CD4-positive, alpha-beta memory T cell (primary cell): Measurements from ENCODE around the gene UQCC3. TPM values are rescaled to one million over a fixed set of nuclear protein-coding genes. Genes with fewer than 3 reads are reported as not detected.
"Not testable (repeated sequence)": the region's sequence is repeated elsewhere in the genome, so short reads cannot be mapped to it uniquely, and the experiment has no call there.

ENCODE experiments used
- CTCF ChIA-PET: fragments of 350-600 bp; sonication (Branson Sonifier 250); formaldehyde crosslinking; loops from one replicate; lab custom pipeline; 2021; ENCODE audit warnings: inconsistent platforms; ENCODE audit not compliant: partially characterized antibody; lab: Charles Lee
- POLR2A ChIA-PET: fragments of 350-600 bp; sonication (Branson Sonifier 250); formaldehyde crosslinking; loops from one replicate; lab custom pipeline; 2021; ENCODE audit not compliant: partially characterized antibody; lab: Charles Lee
- DNase-seq, 5 donors: peaks; one replicate each; pipeline versions ENCODE4 v3.0.0 to v3.0.0-alpha.2; 2020 to 2022; ENCODE audit warnings: mixed read lengths in 1 of 5
- H3K27ac ChIP-seq: one replicate; pipeline ENCODE4 v1.7.0; 2013; ENCODE audit warnings: low read depth, low read length
- H3K27me3 ChIP-seq: 2 replicates; pipeline ENCODE4 v1.7.0; 2013; ENCODE audit warnings: mild to moderate bottlenecking, low read length, moderate library complexity; ENCODE audit not compliant: insufficient read depth
- H3K36me3 ChIP-seq: 2 replicates; pipeline ENCODE4 v1.7.0; 2013; ENCODE audit warnings: mild to moderate bottlenecking, low read length, moderate library complexity; ENCODE audit not compliant: insufficient read depth
- H3K4me1 ChIP-seq: 2 replicates; pipeline ENCODE4 v1.7.0; 2013; ENCODE audit warnings: mild to moderate bottlenecking, low read length, moderate library complexity; ENCODE audit not compliant: insufficient read depth
- H3K4me3 ChIP-seq, 2 donors: one replicate each; pipeline ENCODE4 v1.7.0; 2013; ENCODE audit warnings: low read length in 2 of 2, mild to moderate bottlenecking in 1 of 2
- H3K9me3 ChIP-seq, 2 donors: one replicate each; pipeline ENCODE4 v1.7.0; 2013; ENCODE audit warnings: low read length in 2 of 2, control low read depth in 1 of 2; ENCODE audit not compliant: control insufficient read depth in 1 of 2
- H3K27ac Mint-ChIP-seq, 7 donors: one replicate each; pipeline ENCODE4 v1.8.0; 2020 to 2021; ENCODE audit warnings: mixed read lengths in 7 of 7, mild to moderate bottlenecking in 6 of 7, inconsistent platforms in 3 of 7, moderate library complexity in 3 of 7
- H3K27me3 Mint-ChIP-seq, 2 donors: one replicate each; pipeline ENCODE4 v1.8.0; 2020 to 2021; ENCODE audit warnings: mixed read lengths in 2 of 2
- H3K36me3 Mint-ChIP-seq, 2 donors: one replicate each; pipeline ENCODE4 v1.8.0; 2020 to 2021; ENCODE audit warnings: mixed read lengths in 2 of 2, inconsistent platforms in 1 of 2, mild to moderate bottlenecking in 1 of 2
- H3K4me1 Mint-ChIP-seq, 4 donors: one replicate each; pipeline ENCODE4 v1.8.0; 2020 to 2021; ENCODE audit warnings: mixed read lengths in 4 of 4, mild to moderate bottlenecking in 1 of 4
- H3K4me3 Mint-ChIP-seq, 8 donors: one replicate each; pipeline ENCODE4 v1.8.0; 2020 to 2021; ENCODE audit warnings: mixed read lengths in 8 of 8, mild to moderate bottlenecking in 7 of 8, moderate library complexity in 6 of 8, inconsistent platforms in 3 of 8
- H3K9me3 Mint-ChIP-seq, 8 donors: one replicate each; pipeline ENCODE4 v1.8.0; 2020 to 2021; ENCODE audit warnings: mixed read lengths in 8 of 8, mild to moderate bottlenecking in 5 of 8, inconsistent platforms in 3 of 8, moderate library complexity in 1 of 8
- intact Hi-C: fragments of 100-400 bp; cut with micrococcal nuclease; formaldehyde crosslinking; loops from one replicate; pipeline ENCODE4 v1.15.1; 2023
- polyA plus RNA-seq, 2 donors: library from polyadenylated mRNA; unstranded; fragments of 300-500 nt; fragmentation: Illumina TruSeq; gene quantifications; one replicate each; pipeline ENCODE4 v1.2.3, GENCODE V29; 2021
- total RNA-seq, 2 experiments: library from RNA; stranded (reverse); gene quantifications; one replicate each; pipeline ENCODE4 v1.2.3, GENCODE V29; 2021

The UQCC3 gene
- total and polyA plus RNA-seq, 4 experiments from 2014 or later, result 7.2 to 12.1 (median 9.6) TPM

DNA sequence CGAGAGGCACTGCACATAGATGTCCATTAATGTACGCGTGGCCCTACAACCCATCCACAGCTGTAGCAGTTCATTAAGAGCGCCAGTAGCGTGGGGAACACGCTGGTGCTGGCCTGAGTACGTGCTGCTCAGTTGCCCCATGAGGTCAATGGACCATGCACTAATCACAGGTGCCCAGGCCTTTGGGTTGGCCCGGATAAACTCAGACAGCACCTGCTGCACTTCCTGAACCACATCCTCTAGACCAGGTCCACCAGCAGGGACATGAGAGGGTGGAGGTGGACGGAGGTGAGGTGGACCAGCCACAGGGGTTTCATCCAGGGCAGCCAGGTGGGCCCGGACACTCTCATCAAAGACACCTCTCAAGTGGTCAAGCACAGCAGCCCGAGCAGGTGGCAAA lies 22.0 kb upstream of the UQCC3 start:
- peaks cover 45% of the 10 kb centered on the region for H3K4me1 ChIP-seq
- POLR2A ChIA-PET, result interaction anchor here (1.1 to 11.8 kb wide), 10 partner anchors 13 to 105 kb away, joined by 3 to 162 read pairs (median 10); partner anchors contain the start of genes B3GAT3, C11orf98, CSKMT and EEF1G
- Mint-ChIP-seq H3K4me1 (peaks cover 20 to 63% (median 38%) of the 10 kb centered on the region in 4 donors), H3K9me3 (peaks cover 0 to 6% (median 0%) of the 10 kb centered on the region in 8 donors), H3K27ac (peak overlapping the region in 3 of 7 donors; percentile 29 to 83 (median 55)), H3K36me3 (peaks cover 0 to 36% of the 10 kb centered on the region in 2 donors), H3K4me3 (peak overlapping the region in 1 of 8 donors; percentile 30), H3K27me3 (no peaks in the 10 kb centered on the region)
- H3K36me3 ChIP-seq, result peaks cover 18% of the 10 kb centered on the region
- no peaks in the 10 kb centered on the region for H3K27me3 ChIP-seq
- H3K9me3 ChIP-seq, result no peaks in the 10 kb centered on the region
- no peak overlapping the region for H3K4me3 ChIP-seq
- H3K27ac ChIP-seq, result no peak overlapping the region
- intact Hi-C loops, result no loop called here
- DNase-seq, result no peak
- CTCF ChIA-PET, result interaction anchor here (0.5 to 2.1 kb wide), 6 partner anchors 8 to 232 kb away, joined by 3 to 8 read pairs (median 4); partner anchors contain the start of genes C11orf98 and CSKMT

DNA sequence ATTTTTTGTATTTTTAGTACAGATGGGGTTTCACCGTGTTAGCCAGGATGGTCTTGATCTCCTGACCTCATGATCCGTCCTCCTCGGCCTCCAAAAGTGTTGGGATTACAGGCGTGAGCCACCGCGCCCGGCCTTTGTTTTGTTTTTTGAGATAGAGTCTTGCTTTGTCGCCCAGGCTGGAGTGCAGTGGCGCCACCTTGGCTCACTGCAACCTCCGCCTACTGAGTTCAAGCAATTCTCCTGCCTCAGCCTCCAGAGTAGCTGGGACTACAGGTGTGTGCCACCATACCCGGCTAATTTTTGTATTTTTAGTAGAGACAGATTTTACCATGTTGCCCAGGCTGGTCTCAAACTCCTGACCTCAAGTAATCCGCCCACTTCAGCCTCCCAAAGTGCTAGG lies 21.2 kb upstream of the UQCC3 start:
- H3K9me3 Mint-ChIP-seq, DNase-seq, H3K27ac ChIP-seq, intact Hi-C loops, H3K27me3 Mint-ChIP-seq, H3K27me3 ChIP-seq, H3K9me3 ChIP-seq, H3K4me3 ChIP-seq: not testable (repeated sequence)
- Histone ChIP-seq H3K36me3 (peaks cover 18% of the 10 kb centered on the region), H3K4me1 (peaks cover 37% of the 10 kb centered on the region)
- Mint-ChIP-seq H3K36me3 (peaks cover 0 to 33% of the 10 kb centered on the region in 2 donors), H3K27ac (peak overlapping the region in 3 of 7 donors; percentile 55 to 82 (median 78)), H3K4me3 (peak overlapping the region in 1 of 8 donors; percentile 20), H3K4me1 (peaks cover 17 to 57% (median 32%) of the 10 kb centered on the region in 4 donors)
- ChIA-PET CTCF (interaction anchor here (1.1 to 1.8 kb wide), 4 partner anchors 9 to 226 kb away, joined by 3 read pairs; partner anchors contain the start of genes C11orf98 and CSKMT), POLR2A (interaction anchor here (1.1 to 11.8 kb wide), 7 partner anchors 14 to 189 kb away, joined by 4 to 162 read pairs (median 5); partner anchors contain the start of genes C11orf98, CSKMT, EEF1G and TUT1)

DNA sequence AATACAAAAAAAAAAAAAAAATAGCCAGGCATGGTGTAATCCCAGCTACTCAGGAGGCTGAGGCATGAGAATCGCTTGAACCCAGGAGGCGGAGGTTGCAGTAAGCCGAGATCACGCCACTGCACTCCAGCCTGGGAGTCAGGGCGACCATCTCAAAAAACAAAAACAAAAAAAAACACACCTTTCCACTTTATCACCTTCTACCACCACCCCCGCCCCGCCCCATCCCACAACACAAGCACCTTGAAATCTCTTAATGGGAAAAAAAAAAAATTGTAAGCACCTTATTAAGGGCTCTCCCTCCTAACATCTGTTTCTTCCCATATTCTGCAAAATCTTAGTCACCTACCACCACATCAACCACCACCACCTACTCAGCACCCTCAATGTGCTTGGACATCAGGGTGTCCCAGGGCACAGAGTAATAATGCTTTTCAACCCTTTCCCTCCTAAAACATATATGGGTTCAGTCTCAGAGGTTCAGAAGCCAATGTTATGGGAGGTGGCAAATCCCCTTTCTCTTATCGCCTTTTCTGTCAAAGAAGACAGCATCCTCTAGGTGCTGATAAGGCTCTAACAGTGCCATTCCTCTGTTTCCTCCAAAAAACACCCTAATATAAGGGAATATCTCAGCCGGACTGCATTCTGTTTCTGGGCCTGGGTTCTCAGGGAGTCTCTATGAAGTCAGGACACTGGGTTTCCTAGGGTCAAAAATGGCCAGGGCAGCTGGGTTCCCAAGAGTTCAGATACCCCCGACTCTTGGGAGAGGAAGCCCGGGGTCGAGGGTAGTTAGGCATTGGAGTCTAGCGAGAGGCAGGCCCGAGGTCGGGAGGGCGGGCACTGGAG lies 19.1 kb upstream of the UQCC3 start:
- Mint-ChIP-seq H3K36me3 (peaks cover 0 to 25% of the 10 kb centered on the region in 2 donors), H3K27me3 (no peaks in the 10 kb centered on the region), H3K4me1 (peaks cover 13 to 40% (median 22%) of the 10 kb centered on the region in 4 donors), H3K9me3 (peaks cover 0 to 6% (median 0%) of the 10 kb centered on the region in 8 donors), H3K27ac (peak overlapping the region; percentile 78 to 100 (median 94)), H3K4me3 (peak overlapping the region; percentile 86 to 94 (median 92))
- H3K4me1 ChIP-seq, result peaks cover 24% of the 10 kb centered on the region
- H3K9me3 ChIP-seq, result no peaks in the 10 kb centered on the region
- peak in 3 of 5 donors; percentile 54 to 83 (median 68) for DNase-seq
- CTCF ChIA-PET, result interaction anchor here (0.8 to 3.5 kb wide), 7 partner anchors 12 to 109 kb away, joined by 3 to 24 read pairs (median 3); partner anchors contain the start of genes B3GAT3, C11orf98, CSKMT and MTA2
- H3K27me3 ChIP-seq, result no peaks in the 10 kb centered on the region
- H3K4me3 ChIP-seq, result peak overlapping the region; percentile 92 to 97
- intact Hi-C loops, result loop anchor here (1.0 to 2.0 kb wide), 5 partner anchors 13 to 61 kb away; partner anchors contain the start of genes C11orf98, CSKMT, TUT1 and UBXN1
- POLR2A ChIA-PET, result interaction anchor here (0.8 to 2.8 kb wide), 34 partner anchors 8 to 260 kb away, joined by 3 to 125 read pairs (median 6); partner anchors contain the start of genes B3GAT3, C11orf98, CSKMT and EEF1G
- peak overlapping the region; percentile 93 for H3K27ac ChIP-seq
- H3K36me3 ChIP-seq, result peaks cover 18% of the 10 kb centered on the region

DNA sequence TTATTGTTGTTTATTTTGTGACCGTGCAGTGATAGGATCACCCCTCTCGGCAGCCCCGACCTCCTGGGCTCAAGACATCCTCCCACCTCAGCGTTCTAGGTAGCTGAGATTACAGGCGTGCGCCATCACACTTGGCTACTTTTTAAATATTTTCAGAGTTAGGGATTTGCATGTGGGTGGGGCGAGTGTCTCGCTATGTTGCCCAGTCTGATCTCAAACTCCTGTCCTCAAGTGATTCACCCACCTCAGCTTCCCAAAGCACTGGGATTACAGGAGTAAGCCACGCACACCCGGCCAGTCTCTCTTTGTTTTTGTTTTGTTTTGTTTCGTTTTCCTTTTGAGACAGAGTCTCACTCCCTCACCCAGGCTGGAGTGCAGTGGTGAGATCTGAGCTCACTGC lies 17.2 kb upstream of the UQCC3 start:
- POLR2A ChIA-PET, result interaction anchor here (1.4 to 4.5 kb wide), 9 partner anchors 8 to 261 kb away, joined by 3 to 65 read pairs (median 11); partner anchors contain the start of genes B3GAT3, C11orf98, CSKMT and GANAB
- peaks cover 5% of the 10 kb centered on the region for H3K36me3 ChIP-seq
- peak overlapping the region in 5 of 7 donors; percentile 59 to 100 (median 70) for H3K27ac Mint-ChIP-seq

DNA sequence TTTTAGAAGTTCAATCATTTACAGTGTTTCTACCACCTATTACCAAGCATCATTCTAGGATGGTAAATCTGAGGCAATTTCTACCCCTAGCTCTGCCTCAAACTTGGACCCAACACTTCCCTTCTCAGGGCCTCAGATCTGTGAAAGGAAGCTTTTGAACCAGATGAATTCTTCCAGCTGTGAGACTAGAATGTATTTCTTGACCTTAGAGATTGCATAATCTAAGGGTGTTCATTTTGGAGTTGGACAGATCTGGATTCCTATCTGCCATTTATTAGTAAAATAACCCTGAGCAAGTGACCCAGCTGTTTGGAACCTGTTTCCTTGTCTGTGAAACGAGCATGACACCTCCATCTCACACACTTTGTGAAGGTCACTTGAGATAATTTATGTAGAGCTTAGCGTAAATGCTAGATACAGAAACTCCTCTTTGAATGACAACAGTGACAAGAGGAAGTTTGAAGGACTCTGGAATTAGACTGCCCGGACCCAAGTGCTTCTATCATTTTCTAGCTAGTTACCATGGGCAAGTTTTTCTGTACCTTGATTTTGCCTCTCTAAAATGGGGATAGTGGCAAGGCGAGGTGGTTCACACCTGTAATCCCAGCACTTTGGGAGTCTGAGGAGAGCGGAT lies 14.6 kb upstream of the UQCC3 start:
- H3K4me1 Mint-ChIP-seq, result peaks cover 7 to 18% (median 12%) of the 10 kb centered on the region in 4 donors
- H3K36me3 ChIP-seq, result no peaks in the 10 kb centered on the region
- CTCF ChIA-PET, result interaction anchor here (1.1 kb wide), 1 partner anchor 9 kb away, joined by 3 read pairs; no protein-coding TSS in a partner anchor
- H3K27me3 Mint-ChIP-seq, result no peaks in the 10 kb centered on the region
- intact Hi-C loops, result no loop called here
- peak overlapping the region in 1 of 7 donors; percentile 80 for H3K27ac Mint-ChIP-seq
- H3K27ac ChIP-seq, result no peak overlapping the region
- H3K4me3 Mint-ChIP-seq, result peak overlapping the region in 1 of 8 donors; percentile 20
- peaks cover 8% of the 10 kb centered on the region for H3K4me1 ChIP-seq
- no peaks in the 10 kb centered on the region for H3K27me3 ChIP-seq
- DNase-seq, result no peak
- H3K9me3 Mint-ChIP-seq, result peaks cover 0 to 6% (median 0%) of the 10 kb centered on the region in 8 donors
- H3K4me3 ChIP-seq, result no peak overlapping the region
- no peaks in the 10 kb centered on the region for H3K9me3 ChIP-seq
- POLR2A ChIA-PET, result interaction anchor here (0.8 to 4.5 kb wide), 6 partner anchors 9 to 199 kb away, joined by 3 to 65 read pairs (median 5); partner anchors contain the start of genes B3GAT3, C11orf98, CSKMT and GANAB
- peaks cover 0 to 11% of the 10 kb centered on the region in 2 donors for H3K36me3 Mint-ChIP-seq

More for the DNA sequence above, 17.2 kb upstream of the UQCC3 start:
- intact Hi-C loops, result no loop called here
- Mint-ChIP-seq H3K36me3 (peaks cover 0 to 22% of the 10 kb centered on the region in 2 donors), H3K4me3 (peak overlapping the region; percentile 30 to 70 (median 56)), H3K27me3 (no peaks in the 10 kb centered on the region), H3K9me3 (peaks cover 0 to 6% (median 0%) of the 10 kb centered on the region in 8 donors), H3K4me1 (peaks cover 13 to 40% (median 22%) of the 10 kb centered on the region in 4 donors)
- CTCF ChIA-PET, result interaction anchor here (1.7 to 3.5 kb wide), 3 partner anchors 11 to 55 kb away, joined by 4 to 24 read pairs (median 4); partner anchors contain the start of genes C11orf98 and CSKMT
- no peaks in the 10 kb centered on the region for H3K9me3 ChIP-seq
- H3K27me3 ChIP-seq, result no peaks in the 10 kb centered on the region
- H3K4me3 ChIP-seq, result no peak overlapping the region
- H3K4me1 ChIP-seq, result peaks cover 21% of the 10 kb centered on the region
- no peak for DNase-seq
- no peak overlapping the region for H3K27ac ChIP-seq

DNA sequence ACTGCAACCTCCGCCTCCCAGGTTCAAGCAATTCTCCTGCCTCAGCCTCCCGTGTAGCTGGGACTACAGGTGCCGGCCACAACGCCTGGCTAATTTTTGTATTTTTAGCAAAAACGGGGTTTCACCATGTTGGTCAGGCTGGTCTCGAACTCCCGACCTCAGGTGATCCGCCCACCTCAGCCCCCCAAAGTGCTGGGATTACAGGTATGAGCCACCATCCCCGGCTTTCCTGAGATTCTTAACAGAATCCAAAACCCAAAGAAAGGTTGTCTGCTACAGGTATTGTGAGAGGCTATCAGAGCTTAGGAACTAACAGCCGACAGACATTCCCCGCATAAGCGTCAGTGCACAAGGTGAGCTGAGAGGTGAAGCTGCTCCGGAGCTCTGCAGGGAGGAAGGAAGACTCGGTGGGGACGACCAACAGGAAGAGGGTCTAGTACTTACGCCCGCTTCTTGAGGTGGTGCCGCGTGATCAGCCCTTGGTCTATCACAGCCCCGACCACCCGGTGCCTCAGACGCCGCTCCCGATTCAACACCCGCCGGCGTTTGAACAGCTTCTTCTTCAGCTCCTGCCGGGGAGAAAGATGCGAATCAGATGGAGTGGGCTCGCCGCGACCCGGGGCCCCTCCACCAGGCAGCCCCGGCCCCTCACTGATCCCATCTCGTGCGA lies 6.9 kb upstream of the UQCC3 start:
- Histone ChIP-seq H3K4me3 (peak overlapping the region; percentile 88 to 97), H3K27me3 (no peaks in the 10 kb centered on the region), H3K36me3 (peaks cover 15% of the 10 kb centered on the region), H3K4me1 (peaks cover 36% of the 10 kb centered on the region), H3K9me3 (no peaks in the 10 kb centered on the region), H3K27ac (peak overlapping the region; percentile 73)
- CTCF ChIA-PET, result interaction anchor here (0.6 to 10.4 kb wide), 24 partner anchors 8 to 197 kb away, joined by 3 to 86 read pairs (median 4); partner anchors contain the start of genes B3GAT3, HNRNPUL2, INTS5 and LBHD1
- intact Hi-C loops, result loop anchor here (1.0 to 2.0 kb wide), 9 partner anchors 11 to 91 kb away; partner anchors contain the start of genes EEF1G, EML3, GANAB and INTS5
- Mint-ChIP-seq H3K27ac (peak overlapping the region; percentile 95 to 98 (median 96)), H3K36me3 (peaks cover 8 to 37% of the 10 kb centered on the region in 2 donors), H3K4me3 (peak overlapping the region; percentile 92 to 98 (median 96)), H3K4me1 (peaks cover 15 to 49% (median 28%) of the 10 kb centered on the region in 4 donors), H3K9me3 (no peaks in the 10 kb centered on the region), H3K27me3 (no peaks in the 10 kb centered on the region)
- peak in 1 of 5 donors; percentile 74 for DNase-seq
- POLR2A ChIA-PET, result interaction anchor here (0.6 to 19.7 kb wide), 58 partner anchors 8 to 1653 kb away, joined by 3 to 494 read pairs (median 7); partner anchors contain the start of genes AHNAK, B3GAT3, BSCL2 and EEF1G
